ENCODE results near the gene NPAS3. TPM values are rescaled to one million over a fixed set of nuclear protein-coding genes. Genes with fewer than 3 reads are reported as not detected.

Gene NPAS3
- total RNA-seq, 1 donor from 2014 or later = 0.08 TPM

GRCh38 chr14:33774161-33774560, 835.5 kb downstream of the NPAS3 start:
- no peak for ATAC-seq

DNA sequence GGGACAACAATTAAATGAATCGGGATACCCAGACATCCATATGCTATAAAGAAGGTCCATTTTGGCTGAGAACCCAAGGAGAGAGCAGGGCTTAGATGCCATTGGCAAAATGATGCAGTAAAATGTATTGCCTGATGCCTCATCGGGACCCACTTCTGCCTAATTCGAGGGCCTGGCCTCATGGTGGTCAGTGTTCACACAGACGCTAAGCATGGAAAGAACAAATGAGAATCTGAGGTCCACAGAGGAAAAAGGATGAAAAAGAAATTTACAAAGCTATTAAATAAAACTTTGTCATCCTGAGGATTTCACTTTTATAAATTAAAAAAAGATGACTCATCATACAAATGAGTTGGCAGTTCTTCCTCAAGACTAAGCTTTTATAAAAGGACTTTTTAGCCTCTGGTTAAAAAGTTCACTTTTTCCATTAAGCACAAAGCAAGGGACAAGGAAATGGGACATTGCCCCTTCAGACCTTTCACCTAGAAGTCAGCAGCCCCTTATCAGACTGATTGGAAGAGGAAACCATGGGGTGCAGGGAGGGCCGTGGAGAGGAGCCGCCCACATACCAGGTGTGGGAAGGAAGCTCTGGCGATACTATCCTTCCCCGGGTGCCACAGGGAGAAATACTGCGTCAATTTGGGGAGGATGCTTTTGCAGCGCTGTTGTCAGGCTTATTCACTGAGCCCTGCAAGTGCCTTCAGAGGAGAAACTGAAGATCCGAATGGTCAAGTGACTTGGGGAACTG, 836.2 kb downstream of the NPAS3 start:
- no peak for ATAC-seq

- ATAC-seq = no peak
Observed at GRCh38 chr14:33776871-33777270, 838.2 kb downstream of the NPAS3 start.

DNA sequence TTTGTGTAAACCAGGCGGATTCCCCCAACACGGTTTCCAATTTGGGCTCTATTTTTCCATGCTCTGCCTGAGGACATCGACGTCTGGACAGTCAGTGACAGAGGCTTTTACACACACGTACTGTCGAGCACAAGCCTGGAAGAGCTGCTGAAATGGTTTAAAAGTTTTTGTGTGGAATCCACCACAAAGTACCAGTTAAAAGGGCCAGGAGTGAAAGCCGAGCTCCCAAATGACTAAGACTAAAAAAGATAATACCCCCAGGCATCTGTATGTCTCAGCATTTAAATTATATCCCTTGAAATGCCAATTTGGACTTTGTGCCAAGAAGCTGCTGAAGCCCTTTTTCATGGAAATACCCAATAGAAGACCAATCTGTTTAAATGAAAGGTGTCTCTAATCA, 839.0 kb downstream of the NPAS3 start:
- no peak for ATAC-seq

DNA sequence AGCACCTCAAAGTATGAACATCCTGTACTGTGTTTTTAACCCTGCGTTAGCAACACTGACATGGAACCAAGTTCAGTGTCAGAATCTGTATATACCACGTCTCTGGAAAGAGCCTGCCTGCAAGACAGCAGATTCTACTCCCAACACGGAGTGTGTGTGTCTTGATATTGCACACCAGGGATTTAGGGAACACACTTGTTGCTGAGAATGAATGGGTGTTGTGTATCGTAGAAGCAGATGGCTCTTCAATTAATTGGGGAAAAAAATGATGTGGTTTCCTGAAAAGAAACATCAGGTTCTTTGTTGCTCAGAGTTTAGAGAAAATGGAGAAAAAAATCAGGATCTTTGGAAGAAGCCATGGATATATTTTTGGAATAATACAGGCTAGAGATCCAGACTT, 841.4 kb downstream of the NPAS3 start:
- ATAC-seq = no peak

DNA sequence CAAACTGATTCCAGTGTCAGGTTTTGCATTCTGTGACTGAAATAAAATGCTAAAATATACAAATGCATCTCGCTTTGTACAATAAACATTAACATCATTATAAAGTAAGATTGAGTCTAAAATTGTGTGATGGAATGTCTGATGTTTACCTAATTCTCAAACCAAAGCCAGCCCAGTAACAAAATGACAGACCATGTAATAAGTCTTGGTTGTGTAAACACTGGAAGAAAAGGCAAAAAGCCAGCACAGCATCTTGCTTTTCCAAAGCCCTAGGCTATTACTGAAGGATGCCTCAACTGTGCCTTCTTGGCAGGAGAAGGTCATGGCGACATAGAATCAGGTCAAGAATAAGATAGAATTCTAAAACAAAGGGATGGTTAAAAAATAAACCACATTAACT, 842.6 kb downstream of the NPAS3 start:
- no peak for ATAC-seq

DNA sequence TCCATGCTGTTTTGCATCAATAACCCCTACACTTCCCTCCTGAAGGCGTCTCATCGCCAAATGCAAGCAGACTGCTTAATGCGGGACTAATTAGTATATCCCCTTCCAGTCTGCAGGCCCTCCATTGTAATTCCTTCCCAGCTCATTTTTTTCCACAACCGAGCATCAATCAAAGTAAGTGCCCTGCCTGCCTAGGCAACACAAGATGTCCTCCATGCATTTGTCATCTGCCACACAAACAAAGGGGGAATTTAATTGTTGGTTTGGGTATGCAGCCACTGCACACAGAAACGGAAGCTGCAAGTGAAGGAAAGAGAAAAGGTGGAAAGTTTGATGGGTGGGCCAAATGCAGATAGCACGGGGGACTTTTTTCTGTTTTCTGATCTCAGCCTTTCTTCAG, 844.2 kb downstream of the NPAS3 start:
- no peak for ATAC-seq

DNA sequence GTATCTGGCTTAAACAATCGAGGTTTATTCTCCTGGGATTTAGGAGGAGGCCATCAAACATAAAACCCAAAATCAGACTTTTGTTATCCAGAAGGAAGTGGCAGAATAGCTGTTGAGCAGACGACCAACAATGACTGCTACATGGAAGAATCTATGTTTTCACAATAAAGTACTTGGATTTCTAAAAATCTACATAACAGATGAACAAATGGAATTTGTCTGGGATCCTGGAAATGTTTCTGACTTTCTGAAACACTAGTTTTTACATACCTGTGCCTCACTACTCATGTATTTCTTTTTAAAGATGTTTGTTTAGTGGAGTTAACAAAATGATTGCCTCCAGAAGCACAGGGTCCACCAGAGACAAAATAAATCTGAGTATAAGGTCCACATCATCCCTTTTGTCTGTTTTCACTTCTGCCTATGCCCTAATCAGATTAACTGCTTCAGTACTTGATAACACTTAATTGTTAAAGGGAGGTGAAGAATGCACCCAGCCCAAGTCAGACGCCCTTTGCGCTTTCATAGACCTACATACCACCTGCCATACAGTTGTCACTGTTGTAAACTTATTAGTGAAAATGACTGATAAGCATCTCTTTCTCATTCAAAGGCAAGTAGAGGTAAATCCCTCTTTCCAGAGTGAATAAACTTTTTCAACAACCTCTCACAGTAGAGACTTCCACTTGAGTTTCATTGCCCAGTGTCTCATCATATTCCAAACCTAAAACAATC, 847.6 kb downstream of the NPAS3 start:
- ATAC-seq = no peak

DNA sequence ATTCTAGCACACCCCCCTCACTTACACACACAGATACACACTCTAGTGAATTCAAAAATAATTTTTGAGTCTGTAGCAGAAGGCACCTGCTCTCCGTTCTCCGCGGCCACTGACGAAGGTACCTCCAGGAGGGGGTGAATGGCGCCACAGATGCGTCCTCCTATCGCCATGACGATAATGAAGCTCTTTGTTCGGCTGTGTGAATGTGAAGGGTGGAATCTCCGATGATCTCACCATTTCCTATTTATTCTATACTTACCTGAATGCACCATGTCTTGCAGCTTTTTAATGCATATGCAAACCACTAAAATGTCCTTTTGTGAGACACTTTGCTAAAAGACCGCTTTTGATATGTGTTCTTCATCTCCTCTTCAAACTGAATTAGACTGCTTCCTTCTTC, 849.5 kb downstream of the NPAS3 start:
- no peak for ATAC-seq

DNA sequence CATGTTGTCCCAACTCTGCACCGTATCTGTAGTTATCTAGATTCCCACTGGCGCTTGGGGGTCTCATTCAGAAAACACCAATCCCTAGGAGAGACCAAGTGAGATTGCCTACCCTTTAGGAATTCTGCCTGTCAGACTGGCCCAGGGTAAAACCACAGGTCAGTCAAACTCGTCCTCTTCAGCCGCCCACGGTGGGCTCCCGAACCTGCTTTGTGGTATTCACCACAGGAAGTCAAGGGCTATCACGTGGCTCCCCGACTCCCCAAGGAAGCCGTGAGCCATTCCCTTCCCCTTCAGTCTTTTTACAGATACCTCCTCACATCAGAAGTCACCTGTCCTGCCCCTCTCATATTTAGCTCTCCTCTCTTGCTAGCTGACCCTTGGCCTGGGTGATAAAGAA, 852.3 kb downstream of the NPAS3 start:
- no peak for ATAC-seq

DNA sequence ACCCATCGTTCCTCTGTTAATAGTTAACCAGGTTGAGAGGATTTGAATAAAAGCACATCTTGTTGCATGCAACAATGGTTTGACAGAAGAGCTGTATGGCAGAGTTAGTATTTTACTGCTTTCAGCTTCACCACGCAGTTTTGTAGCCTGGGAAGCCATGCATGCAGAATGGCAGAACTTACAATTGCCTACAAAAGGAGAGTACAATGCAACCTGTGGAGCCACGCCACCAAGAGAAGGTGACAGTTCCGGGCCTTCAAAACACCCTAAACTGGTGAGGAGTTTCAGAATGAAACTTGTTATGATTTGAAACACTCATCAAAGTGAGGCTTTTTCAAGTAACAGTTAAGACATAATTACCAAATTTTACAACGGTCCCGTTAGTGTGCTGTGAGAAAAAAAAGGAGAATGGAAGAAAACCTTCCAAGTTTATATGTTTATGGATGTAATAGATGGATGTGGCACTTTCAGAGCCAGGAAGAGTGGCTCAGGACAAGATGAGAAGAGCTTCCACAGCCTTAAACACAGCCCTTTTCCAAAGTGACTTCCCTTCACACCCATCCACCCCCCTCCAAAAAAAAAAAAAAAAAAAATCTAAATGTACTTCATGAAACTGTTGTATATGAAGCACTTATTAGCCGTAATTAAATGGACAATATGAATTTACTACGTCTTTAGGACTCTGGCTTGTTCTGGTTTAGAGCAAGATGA, 853.5 kb downstream of the NPAS3 start:
- ATAC-seq = no peak

DNA sequence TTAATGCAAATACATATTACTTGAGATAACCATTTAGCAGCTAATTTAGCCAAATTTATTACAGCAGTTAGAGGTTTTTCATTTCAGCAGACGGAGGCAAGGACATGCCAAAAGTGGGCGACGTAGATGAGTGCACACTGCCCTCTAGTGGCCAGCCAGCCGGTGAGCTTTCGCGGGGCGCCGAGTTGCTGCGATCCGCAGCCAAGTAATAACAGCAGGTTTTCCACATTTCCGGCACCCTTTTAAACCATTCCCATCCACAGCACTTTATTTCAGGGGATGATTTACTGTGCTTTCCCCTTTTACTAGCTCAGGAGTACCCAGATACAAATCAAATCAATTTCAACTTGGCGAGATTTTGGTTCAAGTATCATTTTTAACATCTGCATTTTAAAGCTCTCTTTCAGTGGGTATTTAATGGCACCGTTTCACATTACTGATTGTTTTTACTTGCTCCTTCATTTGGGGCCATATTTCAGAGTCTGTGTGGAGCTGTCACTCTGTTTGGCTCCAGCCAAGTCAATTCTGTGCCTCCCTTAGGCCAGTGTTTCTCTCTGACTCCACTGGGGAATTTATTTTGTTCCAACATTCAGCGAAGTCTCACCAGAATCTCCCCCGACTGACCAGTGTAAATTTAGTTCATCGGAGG, 854.2 kb downstream of the NPAS3 start:
- ATAC-seq = peak; percentile 74

DNA sequence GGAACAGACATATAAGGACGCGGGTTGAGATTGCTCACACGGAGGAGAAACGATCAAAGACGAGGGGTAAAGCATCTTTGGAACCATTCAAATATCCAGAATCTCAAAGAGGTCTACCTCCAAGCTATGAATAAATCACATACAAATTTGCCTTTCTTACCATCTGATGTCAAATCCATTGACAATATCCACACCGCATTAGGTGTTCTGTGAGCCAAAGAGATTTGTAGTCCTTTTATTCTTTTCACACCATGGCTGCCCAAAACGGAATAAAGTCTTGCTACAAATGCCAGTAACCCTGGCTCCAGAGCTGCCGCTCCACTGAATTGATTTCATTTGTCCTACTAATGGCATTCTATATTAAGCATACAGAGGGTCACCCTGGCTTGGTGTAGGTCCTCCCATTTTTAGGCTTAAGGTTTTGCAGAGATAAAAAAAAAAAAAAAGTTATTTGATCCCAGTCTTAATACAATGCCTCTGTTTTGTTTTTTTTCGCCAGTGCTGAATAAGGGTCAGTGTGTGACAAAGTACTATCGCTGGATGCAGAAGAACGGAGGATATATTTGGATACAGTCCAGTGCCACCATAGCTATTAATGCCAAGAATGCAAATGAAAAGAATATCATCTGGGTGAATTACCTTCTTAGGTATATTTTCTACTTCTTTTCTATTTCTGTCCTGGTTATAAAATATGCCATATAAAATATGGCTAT, 854.9 kb downstream of the NPAS3 start:
- no peak for ATAC-seq

DNA sequence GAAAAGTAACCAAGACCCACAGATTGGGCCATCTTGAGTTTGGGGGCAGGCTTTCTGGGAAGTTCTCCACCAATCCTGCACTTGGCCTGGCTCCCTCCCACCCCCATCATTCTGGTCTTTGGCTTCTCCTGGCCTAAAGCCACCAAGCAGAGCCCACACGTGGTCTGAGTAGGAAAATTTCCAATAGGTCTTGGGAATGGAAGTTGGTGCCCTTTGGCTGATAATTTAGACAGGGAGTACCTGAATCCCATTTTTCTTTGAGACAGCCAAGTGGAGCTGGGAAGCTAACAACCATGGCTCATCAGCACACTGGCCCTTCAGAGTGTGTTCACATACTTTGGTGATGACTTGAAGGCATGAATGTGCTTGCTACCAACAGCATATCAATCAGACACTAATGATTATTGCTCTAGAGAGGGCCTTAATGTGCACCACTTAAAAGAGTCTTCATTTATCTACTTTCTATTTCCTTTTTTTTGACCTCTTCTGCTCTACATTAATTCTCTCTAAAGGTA, 856.2 kb downstream of the NPAS3 start:
- ATAC-seq = no peak

DNA sequence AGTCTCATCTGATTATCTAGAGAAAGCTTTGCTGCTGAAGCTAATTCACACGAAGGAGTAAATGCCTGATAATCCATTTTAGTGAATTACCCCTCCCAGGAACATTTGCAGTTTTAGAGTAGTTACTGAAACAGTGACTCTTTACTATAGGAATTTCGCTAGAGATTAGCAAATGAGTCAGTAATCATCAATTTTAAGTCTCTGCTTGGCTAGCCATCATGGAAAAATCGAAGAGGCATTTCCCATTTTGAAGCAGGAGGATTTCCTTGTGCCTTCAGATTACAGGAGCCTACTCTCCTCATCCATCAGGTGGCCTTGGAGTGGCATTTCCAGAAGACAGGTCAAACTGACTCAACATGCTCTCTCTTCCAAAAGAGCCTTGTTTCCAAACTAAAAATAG, 857.7 kb downstream of the NPAS3 start:
- no peak for ATAC-seq

DNA sequence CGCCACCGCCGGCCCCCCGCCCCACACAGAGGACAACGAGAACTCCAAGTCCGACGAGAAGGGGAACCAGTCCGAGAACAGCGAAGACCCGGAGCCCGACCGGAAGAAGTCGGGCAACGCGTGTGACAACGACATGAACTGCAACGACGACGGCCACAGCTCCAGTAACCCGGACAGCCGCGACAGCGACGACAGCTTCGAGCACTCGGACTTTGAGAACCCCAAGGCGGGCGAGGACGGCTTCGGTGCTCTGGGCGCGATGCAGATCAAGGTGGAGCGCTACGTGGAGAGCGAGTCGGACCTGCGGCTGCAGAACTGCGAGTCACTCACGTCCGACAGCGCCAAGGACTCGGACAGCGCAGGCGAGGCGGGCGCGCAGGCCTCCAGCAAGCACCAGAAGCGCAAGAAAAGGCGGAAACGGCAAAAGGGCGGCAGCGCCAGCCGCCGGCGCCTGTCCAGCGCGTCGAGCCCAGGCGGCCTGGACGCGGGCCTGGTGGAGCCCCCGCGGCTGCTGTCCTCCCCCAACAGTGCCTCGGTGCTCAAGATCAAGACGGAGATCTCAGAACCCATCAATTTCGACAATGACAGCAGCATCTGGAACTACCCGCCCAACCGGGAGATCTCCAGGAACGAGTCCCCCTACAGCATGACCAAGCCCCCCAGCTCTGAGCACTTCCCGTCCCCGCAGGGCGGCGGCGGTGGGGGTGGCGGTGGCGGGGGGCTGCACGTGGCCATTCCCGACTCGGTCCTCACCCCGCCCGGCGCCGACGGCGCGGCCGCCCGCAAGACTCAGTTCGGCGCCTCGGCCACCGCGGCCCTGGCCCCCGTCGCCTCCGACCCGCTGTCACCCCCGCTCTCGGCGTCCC, 861.3 kb downstream of the NPAS3 start:
- no peak for ATAC-seq

GRCh38 chr14:33800735-33801163, 862.1 kb downstream of the NPAS3 start:
- ATAC-seq = no peak

GRCh38 chr14:33802737-33803136, 864.1 kb downstream of the NPAS3 start:
- ATAC-seq = no peak

- ATAC-seq = no peak
Observed at GRCh38 chr14:33805593-33805992, 866.9 kb downstream of the NPAS3 start.

- no peak for ATAC-seq
Observed at GRCh38 chr14:33806905-33807304, 868.2 kb downstream of the NPAS3 start.

GRCh38 chr14:33808187-33808586, 869.5 kb downstream of the NPAS3 start:
- no peak for ATAC-seq

All from esophagus mucosa (tissue), 1 donor.